ENCODE measurements around the gene CFAP54.

- TF ChIP-seq CTCF (IDR thresholded peaks at IDR 0.05) (no peak), POLR2AphosphoS5 (IDR thresholded peaks at IDR 0.05) (no peak), POLR2A (IDR thresholded peaks at IDR 0.05) (no peak), EP300 (IDR thresholded peaks at IDR 0.05) (no peak)
Measured at GRCh38 chr12:96749999-96750398, 260.6 kb downstream of the CFAP54 start.
